Spleen (tissue), 7 donors: ENCODE data around the gene ZNF524.

Experiments
- CTCF ChIP-seq, 11 experiments: fragments of 200-600 bp in 7 of 11; fragments of 450-650 bp in 4 of 11; sonication (generic) in 4 of 11; IDR thresholded peaks in 8 of 11; conservative IDR thresholded peaks in 3 of 11; 1 replicate in 7 of 11; 2 replicates in 4 of 11; pipeline versions ENCODE4 v1.4.0 to v1.8.0; 2016 to 2021; ENCODE audit warnings: antibody characterized with exemption in 11 of 11, inconsistent platforms in 4 of 11, mild to moderate bottlenecking in 1 of 11
- POLR2A ChIP-seq, 3 donors: fragments of 450-650 bp; IDR thresholded peaks; one replicate each; pipeline ENCODE4 v1.5.1; 2017; ENCODE audit warnings: antibody characterized with exemption in 3 of 3, mild to moderate bottlenecking in 1 of 3
- POLR2AphosphoS5 ChIP-seq, 3 donors: sonication (generic); formaldehyde crosslinking; IDR thresholded peaks; one replicate each; pipeline ENCODE4 v1.5.1; 2017; ENCODE audit warnings: antibody characterized with exemption in 3 of 3
- donor health status: DM: no; HTN: no; CAD: no; lungs with moderate emphysema.
- donor health status: DM: no; HTN: no; CAD: no.
- donor health status: DM: no; HTN: no; CAD: no.

- no peak for TF ChIP-seq CTCF (IDR thresholded peaks at IDR 0.05 in 8 of 11, conservative IDR thresholded peaks at IDR 0.05 in 3 of 11)
- no peak for TF ChIP-seq POLR2A (IDR thresholded peaks at IDR 0.05)
- TF ChIP-seq POLR2AphosphoS5 (IDR thresholded peaks at IDR 0.05) = no peak
These were observed 51.1 kb downstream of the ZNF524 start for GRCh38 chr19:55651236-55651635.
